Neural cell (in vitro differentiated cells): Measurements from ENCODE around the gene GAB2. TPM values are rescaled to one million over a fixed set of nuclear protein-coding genes. Genes with fewer than 3 reads are reported as not detected.

ENCODE experiments used
- H2AFZ ChIP-seq: fragments of 200-600, 300-800 bp; sonication (generic), shearing (Covaris generic); 2 replicates; pipeline ENCODE4 v1.6.0; 2014; ENCODE audit warnings: low read depth, mild to moderate bottlenecking, antibody characterized with exemption, low read length, moderate library complexity
- H3F3A ChIP-seq: fragments of 200-600 bp; shearing (Covaris generic); 2 replicates; pipeline ENCODE4 v1.6.1; 2016; ENCODE audit warnings: mild to moderate bottlenecking, moderate library complexity, mixed read lengths, antibody characterized with exemption, low read length; ENCODE audit not compliant: insufficient read depth, poor library complexity, severe bottlenecking
- H3K27ac ChIP-seq: fragments of 200-600, 300-800 bp; sonication (generic), shearing (Covaris generic); 2 replicates; pipeline ENCODE4 v1.5.1; 2014; ENCODE audit warnings: mild to moderate bottlenecking, low read length, moderate library complexity
- H3K27me3 ChIP-seq: fragments of 300-800, 200-600 bp; sonication (generic), shearing (Covaris generic); 2 replicates; pipeline ENCODE4 v1.6.0; 2014; ENCODE audit warnings: mild to moderate bottlenecking, low read depth, low read length, moderate library complexity; ENCODE audit not compliant: insufficient read depth
- H3K36me3 ChIP-seq: fragments of 300-800, 200-600 bp; sonication (generic), shearing (Covaris generic); 2 replicates; pipeline ENCODE4 v1.5.1; 2014; ENCODE audit warnings: mild to moderate bottlenecking, antibody characterized with exemption, low read length, moderate library complexity; ENCODE audit not compliant: insufficient read depth
- H3K4me2 ChIP-seq: fragments of 300-800, 200-600 bp; sonication (generic), shearing (Covaris generic); 2 replicates; pipeline ENCODE4 v1.6.0; 2014; ENCODE audit warnings: mild to moderate bottlenecking, low read length
- H3K4me3 ChIP-seq: fragments of 300-800, 200-600 bp; sonication (generic), shearing (Covaris generic); 2 replicates; pipeline ENCODE4 v1.5.1; 2014; ENCODE audit warnings: mild to moderate bottlenecking, low read length, moderate library complexity
- H3K79me2 ChIP-seq: fragments of 200-600 bp; shearing (Covaris generic); replicated peaks from 2 replicates; pipeline ENCODE4 v1.6.0; 2014; ENCODE audit warnings: mild to moderate bottlenecking, low read length, moderate library complexity; ENCODE audit not compliant: insufficient read depth
- H3K9ac ChIP-seq: fragments of 300-800, 200-600 bp; sonication (generic), shearing (Covaris generic); 2 replicates; pipeline ENCODE4 v1.6.1; 2016; ENCODE audit warnings: mild to moderate bottlenecking, low read length, mixed read lengths
- H3K9me2 ChIP-seq: fragments of 200-600 bp; shearing (Covaris generic); 2 replicates; pipeline ENCODE4 v1.6.1; 2016; ENCODE audit warnings: mild to moderate bottlenecking, low read length, mixed read lengths; ENCODE audit not compliant: insufficient read depth
- H3K9me3 ChIP-seq: fragments of 200-600, 300-800 bp; sonication (generic), shearing (Covaris generic); 2 replicates; pipeline ENCODE4 v1.6.1; 2016; ENCODE audit warnings: mild to moderate bottlenecking, mixed run types, low read length, moderate library complexity, mixed read lengths
- H4K20me1 ChIP-seq: fragments of 200-600 bp; shearing (Covaris generic); 2 replicates; pipeline ENCODE4 v1.6.1; 2016; ENCODE audit warnings: mild to moderate bottlenecking, mixed run types; ENCODE audit not compliant: insufficient read depth
- CTCF ChIP-seq: fragments of 450-650 bp; IDR thresholded peaks from 2 replicates; pipeline ENCODE4 v1.5.1; 2014; ENCODE audit warnings: antibody characterized with exemption, mild to moderate bottlenecking, moderate library complexity; ENCODE audit not compliant: poor library complexity, severe bottlenecking
- EP300 ChIP-seq: fragments of 450-650 bp; conservative IDR thresholded peaks from 2 replicates; pipeline ENCODE4 v1.6.1; 2014; ENCODE audit warnings: antibody characterized with exemption, mild to moderate bottlenecking, moderate library complexity; ENCODE audit not compliant: poor library complexity, severe bottlenecking
- EZH2 ChIP-seq: fragments of 200-600, 300-800 bp; shearing (Covaris generic), sonication (generic); IDR thresholded peaks from 2 replicates; pipeline ENCODE4 v1.6.1; 2014; ENCODE audit warnings: antibody characterized with exemption, low read length, borderline replicate concordance, mild to moderate bottlenecking; ENCODE audit not compliant: insufficient read depth, poor library complexity, severe bottlenecking
- MXI1 ChIP-seq: fragments of 450-650 bp; conservative IDR thresholded peaks from 2 replicates; pipeline ENCODE4 v1.6.1; 2014; ENCODE audit warnings: antibody characterized with exemption, mild to moderate bottlenecking; ENCODE audit not compliant: poor library complexity, severe bottlenecking
- POLR2AphosphoS5 ChIP-seq: IDR thresholded peaks from 2 replicates; pipeline ENCODE4 v1.6.1; 2012
- RAD21 ChIP-seq: fragments of 450-650 bp; conservative IDR thresholded peaks from 2 replicates; pipeline ENCODE4 v1.6.1; 2014; ENCODE audit warnings: antibody characterized with exemption, mild to moderate bottlenecking, moderate library complexity
- SMC3 ChIP-seq: fragments of 450-650 bp; conservative IDR thresholded peaks from 2 replicates; pipeline ENCODE4 v1.6.1; 2014; ENCODE audit warnings: antibody characterized with exemption, mild to moderate bottlenecking, moderate library complexity; ENCODE audit not compliant: poor library complexity
- TAF1 ChIP-seq: IDR thresholded peaks from 2 replicates; pipeline ENCODE4 v1.6.1; 2012; ENCODE audit warnings: low read depth
- polyA plus RNA-seq: library from polyadenylated mRNA; depleted of rRNA; stranded (reverse); fragments of >200 nt; gene quantifications from 2 replicates; pipeline ENCODE4 v1.2.3, GENCODE V29; 2014
- TF ChIP-seq, protein P1 (sequence below): IDR thresholded peaks from 2 replicates; pipeline ENCODE4 v1.6.1; 2012; ENCODE audit warnings: borderline replicate concordance

Gene GAB2
- polyA plus RNA-seq, 1 donor from 2014 or later, result 21.9 TPM

DNA sequence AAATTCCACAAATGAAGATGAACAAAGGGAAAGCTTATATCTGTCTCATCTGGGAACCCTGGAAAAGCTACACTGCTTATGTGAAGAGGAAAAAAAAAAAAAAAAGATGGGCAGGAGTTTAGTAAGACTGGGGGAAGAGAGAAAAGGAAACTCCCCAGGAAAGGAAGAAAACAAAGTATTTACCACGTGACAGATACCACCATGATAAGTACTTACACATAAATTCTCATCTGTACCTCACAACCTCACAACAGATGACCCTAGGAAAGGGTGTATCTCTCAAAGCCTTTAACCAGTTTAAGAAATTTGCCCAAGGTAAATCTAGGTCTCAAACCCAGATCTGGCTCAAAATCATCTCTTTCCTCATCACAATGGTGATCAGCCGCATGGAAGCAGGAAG, 77.1 kb downstream of the GAB2 start:
- Histone ChIP-seq H3K9me3 (no peaks in the 10 kb centered on the region), H3K9ac (no peak overlapping the region), H4K20me1 (no peaks in the 10 kb centered on the region), H3K27ac (no peak overlapping the region), H3K79me2 (peaks cover 16% of the 10 kb centered on the region), H3K4me3 (no peak overlapping the region), H2AFZ (no peak overlapping the region), H3K27me3 (no peaks in the 10 kb centered on the region), H3K9me2 (no peaks in the 10 kb centered on the region), H3F3A (peaks cover 2% of the 10 kb centered on the region), H3K4me2 (no peak overlapping the region), H3K36me3 (no peaks in the 10 kb centered on the region)
- no peak for TF ChIP-seq POLR2AphosphoS5
- no peak for TF ChIP-seq EZH2
- TF ChIP-seq CTCF, result no peak
- no peak for TF ChIP-seq SMC3
- no peak for TF ChIP-seq EP300
- TF ChIP-seq TAF1, result no peak
- no peak for TF ChIP-seq MXI1
- TF ChIP-seq, protein P1, sequence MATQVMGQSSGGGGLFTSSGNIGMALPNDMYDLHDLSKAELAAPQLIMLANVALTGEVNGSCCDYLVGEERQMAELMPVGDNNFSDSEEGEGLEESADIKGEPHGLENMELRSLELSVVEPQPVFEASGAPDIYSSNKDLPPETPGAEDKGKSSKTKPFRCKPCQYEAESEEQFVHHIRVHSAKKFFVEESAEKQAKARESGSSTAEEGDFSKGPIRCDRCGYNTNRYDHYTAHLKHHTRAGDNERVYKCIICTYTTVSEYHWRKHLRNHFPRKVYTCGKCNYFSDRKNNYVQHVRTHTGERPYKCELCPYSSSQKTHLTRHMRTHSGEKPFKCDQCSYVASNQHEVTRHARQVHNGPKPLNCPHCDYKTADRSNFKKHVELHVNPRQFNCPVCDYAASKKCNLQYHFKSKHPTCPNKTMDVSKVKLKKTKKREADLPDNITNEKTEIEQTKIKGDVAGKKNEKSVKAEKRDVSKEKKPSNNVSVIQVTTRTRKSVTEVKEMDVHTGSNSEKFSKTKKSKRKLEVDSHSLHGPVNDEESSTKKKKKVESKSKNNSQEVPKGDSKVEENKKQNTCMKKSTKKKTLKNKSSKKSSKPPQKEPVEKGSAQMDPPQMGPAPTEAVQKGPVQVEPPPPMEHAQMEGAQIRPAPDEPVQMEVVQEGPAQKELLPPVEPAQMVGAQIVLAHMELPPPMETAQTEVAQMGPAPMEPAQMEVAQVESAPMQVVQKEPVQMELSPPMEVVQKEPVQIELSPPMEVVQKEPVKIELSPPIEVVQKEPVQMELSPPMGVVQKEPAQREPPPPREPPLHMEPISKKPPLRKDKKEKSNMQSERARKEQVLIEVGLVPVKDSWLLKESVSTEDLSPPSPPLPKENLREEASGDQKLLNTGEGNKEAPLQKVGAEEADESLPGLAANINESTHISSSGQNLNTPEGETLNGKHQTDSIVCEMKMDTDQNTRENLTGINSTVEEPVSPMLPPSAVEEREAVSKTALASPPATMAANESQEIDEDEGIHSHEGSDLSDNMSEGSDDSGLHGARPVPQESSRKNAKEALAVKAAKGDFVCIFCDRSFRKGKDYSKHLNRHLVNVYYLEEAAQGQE, result no peak
- TF ChIP-seq RAD21, result no peak

DNA sequence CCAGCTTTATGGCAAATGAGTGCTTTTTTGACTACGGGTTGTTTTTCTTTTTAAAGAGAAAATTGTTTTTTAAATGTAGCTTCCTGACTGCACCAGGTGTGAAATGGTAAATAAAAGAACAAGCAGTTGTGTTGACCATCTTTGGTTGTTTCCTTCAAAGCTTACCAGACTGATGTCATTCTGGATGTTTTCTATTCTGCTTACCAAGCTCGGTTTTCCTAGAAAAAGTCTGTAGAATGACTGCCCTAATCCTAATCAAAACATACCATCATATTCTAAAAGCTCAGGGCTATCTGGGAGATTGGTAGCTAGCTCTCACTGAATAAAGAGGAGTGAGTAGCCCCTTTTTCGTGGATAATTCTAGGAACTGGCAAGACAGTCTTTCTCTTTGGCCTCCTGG, 77.7 kb downstream of the GAB2 start:
- Histone ChIP-seq H3K4me2 (no peak overlapping the region), H3K36me3 (no peaks in the 10 kb centered on the region), H3K9ac (no peak overlapping the region), H3K9me3 (no peaks in the 10 kb centered on the region), H3K4me3 (no peak overlapping the region), H3K79me2 (peaks cover 15% of the 10 kb centered on the region), H2AFZ (no peak overlapping the region), H3F3A (peaks cover 2% of the 10 kb centered on the region), H3K27me3 (no peaks in the 10 kb centered on the region), H3K9me2 (no peaks in the 10 kb centered on the region), H4K20me1 (no peaks in the 10 kb centered on the region), H3K27ac (peak overlapping the region; percentile 55)
- TF ChIP-seq CTCF (no peak), EP300 (no peak), EZH2 (no peak), TAF1 (no peak), POLR2AphosphoS5 (no peak), RAD21 (no peak), SMC3 (no peak), MXI1 (no peak)
- TF ChIP-seq, protein P1, result no peak
